ENCODE measurements around the gene APBB1IP.
A peak's percentile ranks its signal among the peaks of the same experiment; 100 is the strongest.

Gene APBB1IP

DNA sequence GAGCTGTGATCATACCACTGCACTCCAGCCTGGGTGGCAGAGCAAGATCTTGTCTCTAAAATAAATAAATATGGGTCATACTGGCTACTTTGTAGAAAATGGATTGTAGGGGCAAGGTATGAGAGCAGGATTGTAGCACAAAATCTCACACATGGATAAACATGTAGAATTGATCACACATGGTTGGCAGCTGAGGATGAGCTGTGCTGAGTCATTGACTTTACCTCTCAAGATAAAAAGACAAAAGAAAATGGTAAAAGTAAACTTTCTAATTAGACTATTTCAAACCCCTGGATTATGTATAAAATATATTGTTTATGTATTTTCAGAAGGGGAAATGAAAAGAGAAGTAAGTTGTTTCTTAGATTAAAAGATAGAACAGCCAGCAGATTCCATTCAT is 69.3 kb downstream of the APBB1IP start:
- no peak for DNase-seq (ENCODE audit: low read depth, low spot score)

DNA sequence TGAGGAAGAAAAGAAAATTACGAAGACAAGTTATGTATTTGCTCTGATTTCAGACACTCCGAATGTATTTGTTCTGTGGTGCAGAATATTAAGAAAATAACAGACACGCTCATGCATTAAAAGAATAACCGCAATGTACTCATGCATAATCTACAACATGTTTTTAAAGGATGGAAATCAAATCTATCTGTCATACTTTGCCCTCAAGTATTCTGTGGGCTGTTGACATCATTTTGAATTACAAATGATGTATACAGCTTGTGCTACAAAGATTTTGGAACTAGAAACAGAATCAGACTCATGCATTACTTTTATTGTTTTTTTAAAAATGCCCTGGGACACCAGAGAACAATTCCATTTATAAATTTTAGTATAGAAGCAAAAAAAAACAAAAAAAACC is 69.9 kb downstream of the APBB1IP start:
- no peak for DNase-seq (ENCODE audit: low read depth, low spot score)

DNA sequence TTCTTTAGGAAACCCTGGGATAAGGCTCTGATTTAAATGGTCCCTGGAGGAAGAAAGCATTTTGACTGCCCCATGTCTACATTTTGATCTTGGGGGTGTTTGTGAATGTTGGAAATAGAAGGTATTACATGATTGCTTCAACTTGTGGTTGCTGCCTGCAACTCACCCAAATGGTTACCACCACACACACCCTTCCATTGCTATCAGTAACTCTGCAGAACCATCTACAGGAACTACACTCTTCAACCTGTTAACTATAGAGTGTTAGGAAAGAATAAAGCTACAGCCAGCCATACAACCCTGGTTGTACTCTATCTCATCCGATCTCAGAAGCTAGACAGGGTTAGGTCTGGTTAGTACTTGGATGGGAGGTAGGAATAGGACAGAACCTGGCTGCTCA is 71.2 kb downstream of the APBB1IP start:
- DNase-seq (ENCODE audit: low read depth, low spot score), result no peak

DNA sequence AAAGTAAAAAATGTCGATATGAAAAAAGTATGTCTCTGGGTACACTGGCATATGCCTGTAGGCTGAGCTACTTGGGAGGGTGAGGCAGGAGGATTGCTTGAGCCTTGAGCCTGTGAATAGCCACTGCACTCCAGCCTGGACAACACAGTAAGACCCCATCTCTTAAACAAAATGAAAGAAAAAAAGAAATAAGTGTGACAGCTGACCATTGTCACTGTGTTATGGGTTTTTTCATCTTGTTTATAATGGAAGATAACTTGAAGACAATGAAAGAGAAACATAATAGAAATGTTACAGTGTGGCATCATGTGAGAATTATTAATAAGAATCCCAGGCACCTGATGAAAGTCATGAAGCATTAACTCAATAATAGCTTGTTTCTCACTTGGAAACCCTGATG is 75.0 kb downstream of the APBB1IP start:
- DNase-seq (ENCODE audit: low read depth, low spot score), result no peak

DNA sequence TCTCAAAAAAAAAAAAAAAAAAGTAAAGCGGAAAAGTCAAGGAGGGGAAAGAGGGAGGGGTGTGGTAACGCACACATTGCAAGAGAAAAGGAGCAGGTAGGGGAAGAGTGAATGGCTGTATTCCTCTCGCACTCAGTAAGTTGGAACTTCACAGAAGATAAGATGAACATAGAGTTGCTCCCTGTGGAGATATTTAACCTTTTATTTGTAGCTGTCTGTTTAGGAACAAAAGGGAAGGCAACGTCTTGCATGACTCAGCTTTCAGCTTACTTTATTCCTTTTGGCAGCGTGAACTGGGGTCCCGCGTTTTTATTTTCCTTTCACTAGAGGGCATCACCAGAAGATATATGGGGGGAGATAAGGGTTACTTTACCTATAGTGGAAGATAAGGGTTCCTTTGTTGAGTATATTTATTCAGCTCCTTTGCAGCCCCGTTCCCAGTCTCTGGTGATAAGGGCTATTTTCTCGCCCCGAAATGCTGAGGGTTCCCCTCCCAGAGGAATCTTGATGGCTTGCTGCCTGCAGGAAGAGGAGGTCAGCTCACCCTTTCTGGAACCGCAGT is 78.5 kb downstream of the APBB1IP start:
- peak; percentile 11 for DNase-seq (ENCODE audit: low read depth, low spot score)

DNA sequence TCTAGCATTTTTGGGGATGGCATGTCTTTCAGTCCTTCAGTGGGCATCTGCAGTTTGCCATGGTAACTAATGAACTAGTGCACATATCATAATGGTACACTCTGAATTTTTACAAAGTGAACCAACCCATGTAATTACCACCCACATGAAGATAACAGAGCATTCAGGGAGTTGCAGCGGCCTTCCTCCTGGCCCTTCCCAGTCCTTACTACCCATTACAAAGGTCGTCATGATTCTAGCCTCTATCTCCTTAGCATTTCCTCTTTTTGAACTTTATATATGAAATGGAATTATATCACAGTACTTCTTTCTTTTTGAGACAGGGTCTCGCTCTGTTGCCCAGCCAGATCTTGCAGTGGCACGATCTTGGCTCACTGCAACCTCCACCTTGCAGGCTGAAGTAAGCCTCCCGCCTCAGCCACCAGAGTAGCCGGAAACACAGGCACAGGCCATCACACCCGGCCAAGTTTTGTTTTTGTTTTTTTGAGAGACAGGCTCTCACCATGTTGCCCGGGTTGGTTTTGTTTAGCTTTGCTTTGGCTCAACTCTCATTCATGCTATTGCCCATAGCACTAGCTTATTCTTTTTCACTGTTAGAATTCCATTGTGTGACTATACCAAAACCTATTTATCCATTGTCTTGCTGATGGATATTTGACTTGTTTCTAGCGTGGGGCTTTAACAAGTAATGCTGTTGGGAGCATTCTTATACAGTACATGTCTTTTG is 79.2 kb downstream of the APBB1IP start:
- no peak for DNase-seq (ENCODE audit: low read depth, low spot score)

DNA sequence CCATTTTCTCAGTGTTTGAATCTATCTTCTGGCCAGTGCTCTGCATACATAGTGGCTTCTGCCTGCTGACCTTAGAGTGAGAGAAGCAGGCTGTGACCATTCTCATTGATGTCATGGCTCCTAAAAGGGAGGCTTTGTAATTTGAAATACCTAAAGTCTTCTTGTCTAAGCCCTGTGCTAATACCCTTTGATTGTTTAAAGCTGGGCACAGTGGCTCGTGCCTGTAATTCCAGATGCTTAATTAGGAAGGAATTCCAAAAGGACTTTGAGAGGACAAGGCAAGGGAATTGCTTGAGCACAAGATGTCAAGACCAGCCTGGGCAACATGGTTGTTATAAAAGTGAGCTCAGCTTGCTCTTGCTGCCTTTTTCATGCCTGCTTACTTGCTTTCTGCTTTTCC is 81.7 kb downstream of the APBB1IP start:
- DNase-seq (ENCODE audit: low read depth, low spot score), result no peak

DNA sequence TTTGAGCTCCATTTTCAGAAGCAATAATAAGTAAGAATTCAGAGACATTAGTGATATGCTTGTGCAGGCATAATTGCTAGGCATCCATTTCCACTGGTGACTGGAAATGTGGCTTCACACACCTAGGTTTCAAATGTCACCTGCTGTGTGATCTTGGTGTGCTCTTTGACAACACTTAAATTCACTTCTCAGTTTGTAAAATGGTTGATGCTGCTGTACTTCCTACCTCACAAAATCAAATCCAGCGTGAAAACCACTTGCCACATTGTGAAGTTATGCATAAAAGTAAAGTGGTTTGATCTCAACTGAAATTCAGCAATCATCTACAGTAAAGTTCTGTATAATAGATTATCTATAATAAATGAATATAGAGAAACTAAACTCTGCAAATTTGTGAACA is 82.4 kb downstream of the APBB1IP start:
- DNase-seq (ENCODE audit: low read depth, low spot score), result no peak

DNA sequence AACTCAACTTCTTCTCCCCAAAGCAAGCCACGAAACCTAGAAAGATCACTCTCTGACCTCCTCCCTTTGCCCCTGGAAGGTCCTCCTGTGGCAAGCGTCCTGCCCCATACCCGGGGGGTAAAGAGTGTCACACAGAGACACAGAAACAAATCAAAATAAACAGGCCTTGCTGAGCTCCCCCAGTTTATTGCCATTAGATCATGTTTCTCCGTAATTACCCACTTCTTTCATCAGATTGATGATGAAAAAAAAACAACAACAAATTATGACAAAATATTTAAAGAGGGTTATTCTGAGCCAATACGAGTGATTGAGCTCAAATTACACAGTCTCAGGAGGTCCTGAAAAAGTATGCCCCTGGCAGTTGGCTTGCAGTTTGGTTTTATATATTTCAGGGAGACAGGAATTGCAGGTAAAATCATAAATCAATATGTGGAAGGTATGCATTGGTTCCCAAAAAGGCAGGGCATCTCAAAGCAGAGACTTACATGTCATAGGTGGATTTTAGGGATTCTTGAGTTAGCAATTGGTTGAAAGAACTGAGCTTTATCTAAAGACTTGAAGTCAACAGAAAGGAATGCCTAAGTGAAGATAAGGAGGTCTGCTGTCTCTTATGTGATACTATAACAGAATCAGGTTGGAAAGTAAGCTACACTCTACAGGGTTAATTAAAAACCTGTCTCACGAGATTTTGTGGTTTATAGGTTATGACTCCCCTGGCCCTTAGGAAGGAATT is 86.2 kb downstream of the APBB1IP start:
- DNase-seq (ENCODE audit: low read depth, low spot score), result peak; percentile 6

DNA sequence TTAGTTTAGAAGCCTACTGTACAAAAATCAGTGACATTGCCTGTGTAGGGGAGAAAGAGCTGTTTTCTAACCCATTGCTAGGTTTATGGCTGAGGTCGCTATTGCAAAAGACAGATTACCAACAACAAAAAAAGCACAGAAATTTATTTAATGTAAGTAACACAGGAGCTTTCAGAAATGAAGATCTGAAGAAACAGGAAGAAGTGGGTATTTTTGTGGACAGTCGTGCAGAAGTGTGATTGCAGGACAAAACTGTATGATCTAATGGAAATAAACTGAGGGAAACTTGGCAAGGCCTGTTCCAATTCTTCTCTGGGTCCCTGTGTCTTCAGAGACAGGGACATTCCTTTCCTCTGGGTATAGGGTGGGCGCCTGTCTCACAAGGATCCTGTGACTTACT is 87.4 kb downstream of the APBB1IP start:
- no peak for DNase-seq (ENCODE audit: low read depth, low spot score)

DNA sequence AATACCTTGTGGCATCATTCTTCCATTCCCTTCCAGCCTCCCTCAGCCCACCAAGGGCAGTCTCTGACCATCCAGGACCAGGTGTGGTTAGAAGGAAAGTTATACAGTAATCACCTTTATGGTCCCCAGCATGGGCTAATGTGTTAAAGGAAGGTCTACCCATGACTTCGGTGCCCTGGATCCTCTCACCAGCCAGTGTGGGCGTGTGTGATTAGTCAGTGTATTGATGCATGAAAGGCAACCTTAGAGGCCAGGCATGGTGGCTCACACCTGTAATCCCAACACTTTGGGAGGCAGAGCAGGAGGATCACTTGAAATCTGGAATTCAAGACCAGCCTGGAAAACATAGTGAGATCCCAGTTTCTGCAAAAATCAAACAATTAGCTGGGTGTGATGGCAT is 88.9 kb downstream of the APBB1IP start:
- DNase-seq (ENCODE audit: low read depth, low spot score), result no peak

DNA sequence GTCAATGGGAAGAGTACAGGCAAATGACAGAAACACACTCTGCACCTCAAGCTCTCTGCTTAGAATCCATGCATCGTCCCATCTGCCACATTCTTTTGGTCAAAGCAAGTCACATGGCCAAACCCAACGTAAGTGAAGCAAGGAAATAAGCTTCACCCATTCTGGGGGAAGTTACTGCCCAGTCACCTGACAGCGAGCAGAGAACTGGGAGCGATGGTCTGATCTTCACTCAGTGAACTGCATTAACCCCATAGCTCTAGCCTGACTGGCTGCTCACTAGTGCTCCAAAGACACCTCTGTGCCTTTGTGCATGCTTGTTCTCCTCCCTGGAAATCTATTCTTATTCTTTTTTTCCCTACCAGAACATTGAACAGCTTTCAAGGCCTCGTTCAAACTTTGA is 89.9 kb downstream of the APBB1IP start:
- no peak for DNase-seq (ENCODE audit: low read depth, low spot score)

DNA sequence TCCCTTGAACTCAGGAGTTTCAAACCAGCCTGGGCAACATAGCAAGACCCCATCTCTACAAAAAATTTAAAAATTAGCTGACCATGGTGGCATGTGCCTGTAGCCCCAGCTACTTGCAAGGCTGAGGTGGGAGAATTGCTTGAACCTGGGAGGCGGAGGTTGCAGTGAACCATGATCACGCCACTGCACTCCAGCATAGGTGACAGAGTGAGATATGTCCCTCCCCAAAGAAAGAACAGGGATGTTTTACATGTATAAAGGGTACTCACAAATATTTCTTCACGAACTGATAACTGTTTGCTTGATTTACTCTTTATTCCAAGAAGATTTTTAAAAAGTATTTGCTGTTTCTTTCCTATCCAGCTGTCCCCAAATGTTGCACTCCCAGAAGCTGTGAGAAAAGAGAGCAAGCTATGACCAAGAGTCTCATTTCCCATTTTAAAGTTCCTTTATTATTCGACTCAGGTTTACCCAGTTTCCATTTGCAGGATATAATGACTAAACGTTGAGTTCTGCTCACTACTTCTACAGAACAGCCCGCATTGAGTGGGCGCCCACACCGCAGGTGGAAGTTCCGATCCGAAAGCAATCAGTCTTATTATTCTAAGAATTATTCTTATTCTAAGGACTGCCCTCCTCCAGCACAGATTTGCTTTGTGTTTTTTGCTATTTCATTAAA is 90.7 kb downstream of the APBB1IP start:
- DNase-seq (ENCODE audit: low read depth, low spot score), result no peak

DNA sequence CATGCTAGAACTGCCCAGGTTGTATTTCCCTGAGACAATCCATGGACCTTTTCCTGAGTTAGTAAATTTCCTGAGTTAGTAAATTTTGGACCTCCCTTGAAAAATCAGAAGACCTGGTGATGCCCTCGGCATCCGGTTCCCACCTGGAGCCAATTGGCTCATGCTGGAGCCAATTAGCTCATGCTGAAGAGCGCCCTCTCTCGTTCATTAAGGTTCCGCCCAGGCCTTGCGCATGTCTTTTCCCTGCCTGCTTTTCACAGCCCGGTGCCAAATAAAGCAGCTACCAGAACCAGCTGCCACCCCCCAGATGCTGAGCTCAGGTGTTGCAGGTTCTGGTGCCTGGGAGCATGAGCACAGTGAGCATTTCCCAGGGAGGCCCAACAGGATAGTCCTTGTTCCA is 96.2 kb downstream of the APBB1IP start:
- no peak for DNase-seq (ENCODE audit: low read depth, low spot score)

DNA sequence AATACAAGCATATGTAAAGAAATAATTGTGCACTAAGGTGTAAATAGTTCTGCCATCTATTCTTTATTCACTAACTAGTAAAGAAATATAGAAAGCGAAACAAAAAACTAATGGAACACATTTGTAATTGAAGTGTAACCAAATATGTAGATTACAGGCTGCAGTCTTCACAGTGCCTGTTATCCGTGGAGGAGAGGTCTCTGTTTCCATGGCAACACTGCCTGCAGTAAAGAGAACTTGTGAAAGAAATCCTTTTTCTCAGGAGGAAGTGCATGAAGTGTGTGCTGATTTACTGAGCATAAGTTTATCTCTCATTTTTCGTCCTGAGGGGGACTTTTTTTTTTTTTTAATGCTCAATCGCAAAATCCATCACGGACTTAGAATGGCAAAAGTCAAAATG is 102.5 kb downstream of the APBB1IP start:
- DNase-seq (ENCODE audit: low read depth, low spot score), result peak; percentile 18

DNA sequence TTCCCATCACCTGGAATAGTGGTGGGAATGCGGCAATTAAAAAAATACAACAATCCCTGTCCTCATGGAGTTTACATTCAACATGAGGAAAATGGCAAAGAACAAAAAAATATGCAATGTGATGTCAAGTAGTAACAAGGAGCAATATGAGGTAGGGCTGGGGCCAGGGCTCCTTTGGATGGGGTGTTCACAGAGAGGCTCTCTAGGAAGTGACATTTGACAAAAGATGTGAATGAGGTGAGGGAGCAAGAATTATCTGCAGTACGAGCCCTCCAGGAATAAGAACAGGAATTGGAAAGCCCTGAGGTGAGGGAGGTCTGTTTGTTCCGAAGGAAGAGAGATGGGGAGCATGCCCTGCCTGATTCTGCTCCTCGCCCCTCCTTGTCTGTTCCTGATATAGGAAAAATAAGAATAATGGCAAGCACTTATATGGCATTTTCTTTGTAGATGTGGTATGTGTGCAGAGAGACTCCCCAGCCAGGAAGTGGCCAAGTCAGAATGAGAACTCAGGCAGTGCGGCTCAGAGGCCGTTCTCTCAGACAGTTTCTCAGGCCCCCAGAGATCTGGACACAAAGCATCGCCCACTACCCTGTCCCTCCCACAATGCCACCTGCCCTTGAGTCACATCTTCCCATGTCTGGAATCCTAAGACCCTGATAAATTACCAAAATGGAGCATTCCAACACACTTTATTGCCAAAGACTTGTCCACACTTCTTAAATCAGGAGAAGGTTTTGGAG is 105.6 kb downstream of the APBB1IP start:
- no peak for DNase-seq (ENCODE audit: low read depth, low spot score)

DNA sequence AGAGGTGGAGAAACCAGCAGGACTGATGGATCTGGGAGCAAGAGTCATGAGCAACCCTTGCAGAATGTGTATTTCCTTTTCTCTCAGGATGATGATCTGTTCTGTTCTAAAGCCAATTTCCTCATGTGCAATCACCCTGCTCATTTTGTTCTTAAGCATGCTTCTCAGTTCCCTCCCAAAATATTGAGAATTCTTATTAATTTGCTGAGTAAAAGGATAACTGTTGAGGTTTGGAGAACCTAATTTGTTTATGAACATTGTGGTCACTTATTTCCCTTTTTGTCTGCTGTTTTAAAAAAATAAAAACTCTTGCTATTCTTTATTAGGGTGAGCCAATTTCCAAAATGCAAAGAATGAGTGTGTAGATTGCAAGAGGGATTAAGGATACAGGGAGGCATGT is 106.8 kb downstream of the APBB1IP start:
- no peak for DNase-seq (ENCODE audit: low read depth, low spot score)

DNA sequence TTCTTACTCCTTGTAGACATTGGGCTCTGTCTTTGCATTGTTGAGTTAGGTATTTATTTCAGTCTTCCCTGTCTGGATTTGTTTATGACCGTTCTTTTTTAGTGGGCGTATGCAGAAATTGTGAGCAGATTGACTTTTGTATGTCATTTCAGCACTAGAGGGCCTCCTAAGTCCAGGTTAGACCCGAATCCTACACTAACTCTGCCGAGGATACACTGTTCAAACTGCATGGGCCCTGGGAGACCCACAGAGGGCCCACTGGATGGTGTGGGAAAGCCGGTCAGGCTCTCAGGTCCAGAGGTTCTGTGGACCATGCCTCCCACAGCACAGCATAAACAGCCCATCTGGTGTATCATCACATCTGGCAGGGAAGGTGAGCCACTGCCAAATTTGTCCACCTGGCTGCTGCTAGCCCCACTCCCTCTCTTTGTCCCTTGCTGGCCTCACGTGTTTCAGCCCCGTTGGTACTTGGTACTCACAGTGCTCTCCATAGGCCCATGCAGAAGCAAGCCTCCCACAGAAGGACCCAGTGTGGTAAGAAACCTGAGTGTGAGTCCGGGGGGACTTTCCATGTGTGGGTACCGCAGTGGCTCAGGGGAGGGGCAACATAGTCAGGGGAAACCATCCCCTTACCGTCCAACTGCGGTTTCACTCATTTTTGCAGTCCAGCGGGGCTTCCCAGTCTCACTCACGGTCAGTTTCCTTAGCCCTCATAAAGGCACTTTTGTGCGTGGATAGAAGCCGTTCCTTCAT is 112.8 kb downstream of the APBB1IP start:
- DNase-seq (ENCODE audit: low read depth, low spot score), result no peak

DNA sequence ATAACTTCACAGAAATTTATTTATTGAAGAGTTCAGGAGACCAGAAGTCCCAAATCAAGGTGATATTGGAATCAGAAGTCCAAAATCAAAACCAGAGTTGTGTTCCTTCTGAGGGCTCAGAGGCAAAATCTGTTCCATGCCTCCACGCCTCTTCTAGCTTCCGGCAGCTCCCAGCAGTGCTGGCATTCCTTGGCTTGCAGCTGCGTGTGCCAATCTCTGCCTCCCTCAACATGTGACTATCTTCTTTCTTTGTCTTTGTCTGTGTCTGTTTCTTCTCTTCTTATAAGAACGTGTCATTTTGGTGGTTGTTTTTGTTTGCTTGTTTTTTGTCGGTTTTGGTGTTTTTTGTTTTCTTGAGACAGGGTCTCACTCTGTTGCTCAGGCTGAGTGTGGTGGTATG is 116.1 kb downstream of the APBB1IP start:
- no peak for DNase-seq (ENCODE audit: low read depth, low spot score)

DNA sequence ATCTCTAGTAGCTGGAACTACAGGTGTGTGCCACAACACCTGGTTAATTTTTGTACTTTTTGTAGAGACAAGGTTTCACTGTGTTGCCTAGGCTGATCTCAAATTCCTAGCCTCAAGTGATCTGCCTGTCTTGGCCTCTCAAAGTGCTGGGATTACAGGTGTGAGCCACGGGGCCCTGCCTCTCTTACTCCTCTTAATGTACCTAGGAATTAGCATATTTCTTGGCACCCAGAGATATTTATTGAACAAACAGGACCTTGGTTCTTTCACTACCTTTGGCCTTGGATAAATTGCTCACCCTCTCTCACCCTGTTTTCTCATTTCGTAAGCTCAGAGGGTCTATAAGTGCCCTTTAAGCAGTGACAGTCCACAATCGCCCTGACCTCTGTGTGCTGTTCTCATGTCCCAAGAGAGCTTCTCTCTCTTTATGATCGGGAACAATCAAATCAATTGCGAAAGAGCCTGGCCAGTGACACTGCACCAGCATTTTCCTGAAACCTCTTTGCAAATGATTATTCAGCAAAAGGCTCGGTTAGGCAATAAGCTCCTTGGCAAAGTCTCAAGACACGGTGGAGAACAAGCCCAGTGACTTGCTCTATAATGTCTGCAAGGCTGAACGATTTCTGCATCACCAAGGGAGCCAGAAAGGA is 117.7 kb downstream of the APBB1IP start:
- DNase-seq (ENCODE audit: low read depth, low spot score), result peak; percentile 61
